ENCODE data around the gene SLC22A1.
"Not testable (repeated sequence)": the region's sequence is repeated elsewhere in the genome, so short reads cannot be mapped to it uniquely, and the experiment has no call there.

The SLC22A1 gene

DNA sequence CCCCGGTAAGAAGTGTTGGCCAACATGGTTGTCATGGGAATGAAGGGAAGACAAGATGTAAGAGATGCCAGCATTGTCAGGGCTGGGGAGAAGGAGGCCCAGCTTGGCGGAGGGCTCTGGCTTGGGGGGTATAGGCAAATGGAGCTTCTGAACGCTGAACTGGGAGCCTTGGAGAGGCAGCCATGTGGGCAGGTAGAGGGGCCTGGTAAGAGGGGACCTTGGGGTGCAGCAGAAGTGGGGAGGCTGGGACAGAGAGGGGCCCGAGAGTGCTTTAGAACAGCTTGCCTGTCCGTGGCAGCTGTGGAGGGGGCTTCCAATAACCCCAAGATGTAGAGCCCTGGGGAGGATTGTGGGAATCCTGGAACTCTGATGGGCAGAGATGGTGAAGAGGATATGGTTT lies 3.0 kb downstream of the SLC22A1 start:
- DNase-seq = no peak

DNA sequence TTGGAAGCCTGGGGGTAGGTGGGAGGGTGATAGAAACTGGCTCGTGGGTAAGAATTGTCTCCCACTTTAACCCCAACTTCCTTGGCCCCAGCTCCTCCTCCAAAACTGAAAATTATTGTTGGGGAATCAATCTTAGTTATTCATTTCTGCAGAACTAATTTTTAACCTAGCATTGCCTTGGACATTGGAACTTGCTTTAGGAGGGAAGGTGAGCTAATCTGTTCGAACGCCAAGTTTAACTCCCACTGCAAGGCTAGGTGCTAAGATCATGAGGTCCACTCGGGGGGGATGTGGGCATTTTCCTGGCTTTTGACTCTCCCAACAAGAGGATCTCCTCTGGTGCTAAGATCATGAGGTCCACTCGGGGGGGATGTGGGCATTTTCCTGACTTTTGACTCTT lies 3.5 kb downstream of the SLC22A1 start:
- DNase-seq = not testable (repeated sequence)

DNA sequence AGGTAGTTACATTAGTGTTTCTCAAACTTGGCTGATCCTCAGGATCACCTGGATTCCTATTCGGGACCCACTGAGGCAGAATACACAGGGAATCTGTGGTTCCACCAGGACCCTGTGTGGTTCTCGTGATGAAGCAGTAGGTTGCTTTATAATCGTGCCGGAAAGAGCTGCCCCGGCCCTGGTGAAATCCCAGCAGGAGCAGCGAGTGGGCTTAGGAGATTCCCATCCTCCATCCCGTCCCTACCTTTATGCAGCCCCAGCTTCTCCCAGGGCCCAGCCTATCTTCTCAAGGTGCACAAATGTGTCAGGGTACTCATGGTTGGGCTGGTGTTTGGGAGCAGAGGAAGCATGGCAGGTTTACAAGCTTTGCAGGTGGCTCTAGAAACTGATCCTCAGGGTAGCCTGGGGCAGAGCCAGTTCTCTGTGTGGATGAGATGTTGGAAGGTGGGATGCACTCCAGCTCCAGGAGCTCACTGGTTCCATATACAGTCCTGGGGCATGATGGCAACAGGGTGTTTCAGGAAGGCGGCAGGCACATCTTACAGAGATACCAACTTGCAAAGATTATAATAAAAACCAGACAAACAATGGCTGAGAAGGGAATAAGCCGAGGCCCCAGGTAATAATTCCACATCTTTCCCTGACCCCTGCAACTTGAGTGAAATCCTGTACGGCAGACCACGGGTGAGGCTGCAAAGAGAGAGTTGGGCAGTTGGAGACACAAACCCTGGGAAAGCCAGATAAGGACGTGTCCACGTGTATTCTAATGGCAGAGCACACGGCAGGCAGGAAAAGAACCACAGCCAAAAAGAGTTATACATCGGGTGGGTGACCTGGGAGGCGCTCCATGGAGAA lies 5.9 kb downstream of the SLC22A1 start:
- no peak for DNase-seq

DNA sequence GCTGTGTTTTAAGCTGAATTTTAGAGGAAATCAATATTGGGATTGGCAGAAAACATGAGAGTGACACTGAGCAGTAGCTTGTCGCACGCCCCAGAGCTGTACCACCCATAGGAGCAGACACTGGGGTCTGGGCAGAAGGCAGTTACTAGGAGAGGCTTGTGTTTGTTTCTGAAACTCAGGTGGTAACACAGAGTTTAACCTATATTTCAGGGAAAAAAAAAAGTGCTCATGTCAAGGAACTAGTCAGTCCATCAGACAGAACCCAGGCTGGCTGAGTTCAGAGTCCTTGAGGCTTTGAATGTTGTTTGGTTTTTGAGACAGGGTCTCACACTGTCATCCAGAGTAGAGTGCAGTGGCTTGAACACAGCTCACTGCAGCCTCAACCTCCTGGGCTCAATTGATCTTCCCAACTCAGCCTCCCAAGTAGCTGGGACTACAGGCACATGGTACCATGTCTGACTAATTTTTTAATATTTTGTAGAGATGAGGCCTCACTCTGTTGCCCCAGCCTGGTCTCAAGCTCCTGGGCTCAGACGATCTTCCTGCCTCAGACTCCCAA lies 6.6 kb downstream of the SLC22A1 start:
- DNase-seq = no peak

DNA sequence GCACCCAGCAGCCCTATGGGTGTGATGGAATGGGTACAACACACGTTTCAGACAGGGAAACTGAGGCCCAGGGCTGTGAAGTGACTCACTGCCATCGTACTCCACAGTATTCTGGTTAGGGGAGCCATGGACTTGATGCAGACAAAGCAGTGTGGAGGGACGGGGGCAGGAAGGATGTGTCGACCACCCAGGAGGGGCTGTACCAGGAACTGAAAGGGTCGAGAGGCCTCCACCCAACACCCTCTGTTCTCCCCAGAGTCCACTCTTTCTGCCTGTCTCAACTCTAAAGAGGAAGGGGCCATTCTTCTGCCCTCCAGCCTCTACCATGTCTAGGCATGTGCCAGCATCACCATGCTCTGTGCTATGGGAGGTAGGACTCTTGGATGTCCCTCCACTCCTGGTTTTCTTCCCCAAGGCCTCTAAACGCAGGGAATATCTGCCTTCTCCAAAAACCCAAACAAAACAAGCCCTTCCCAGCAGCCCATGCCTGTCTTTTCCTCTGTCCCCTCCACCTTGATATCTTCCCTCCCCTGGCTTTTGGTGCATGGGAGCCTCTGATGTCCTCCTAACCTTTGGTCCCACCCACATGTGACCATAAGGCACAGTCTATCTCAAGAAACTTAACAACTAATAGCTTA lies 7.4 kb downstream of the SLC22A1 start:
- no peak for DNase-seq

DNA sequence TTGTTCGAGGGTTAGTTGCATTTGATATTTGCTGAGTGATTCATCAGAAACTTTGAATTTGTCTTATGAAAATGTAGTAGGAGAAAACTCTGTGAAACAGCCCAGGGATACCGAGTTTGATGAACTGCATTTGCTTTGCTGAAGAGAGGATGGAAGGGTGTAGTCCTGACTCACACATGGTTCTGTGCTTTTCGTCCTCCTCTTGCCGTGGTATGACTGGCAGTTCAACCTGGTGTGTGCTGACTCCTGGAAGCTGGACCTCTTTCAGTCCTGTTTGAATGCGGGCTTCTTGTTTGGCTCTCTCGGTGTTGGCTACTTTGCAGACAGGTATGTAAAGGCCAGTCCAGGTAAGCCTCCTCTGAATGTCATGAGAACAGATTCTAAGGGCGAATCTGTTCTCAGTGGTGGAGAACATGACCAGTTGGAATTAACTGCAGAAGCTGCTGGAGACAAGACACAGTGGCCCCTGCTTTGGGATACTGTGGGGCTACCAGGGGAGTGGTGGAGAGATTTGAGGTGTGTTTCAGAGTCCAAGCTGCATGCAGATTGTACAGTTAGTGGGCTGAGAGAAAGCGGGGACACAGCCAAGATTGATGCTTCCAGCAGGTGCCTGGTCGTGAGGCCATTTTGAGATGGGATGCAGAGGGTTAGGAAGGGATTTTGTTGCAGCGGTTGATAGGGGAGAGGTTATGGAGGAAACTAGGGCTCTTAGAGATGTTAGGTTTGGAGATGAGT lies 8.4 kb downstream of the SLC22A1 start:
- no peak for DNase-seq

DNA sequence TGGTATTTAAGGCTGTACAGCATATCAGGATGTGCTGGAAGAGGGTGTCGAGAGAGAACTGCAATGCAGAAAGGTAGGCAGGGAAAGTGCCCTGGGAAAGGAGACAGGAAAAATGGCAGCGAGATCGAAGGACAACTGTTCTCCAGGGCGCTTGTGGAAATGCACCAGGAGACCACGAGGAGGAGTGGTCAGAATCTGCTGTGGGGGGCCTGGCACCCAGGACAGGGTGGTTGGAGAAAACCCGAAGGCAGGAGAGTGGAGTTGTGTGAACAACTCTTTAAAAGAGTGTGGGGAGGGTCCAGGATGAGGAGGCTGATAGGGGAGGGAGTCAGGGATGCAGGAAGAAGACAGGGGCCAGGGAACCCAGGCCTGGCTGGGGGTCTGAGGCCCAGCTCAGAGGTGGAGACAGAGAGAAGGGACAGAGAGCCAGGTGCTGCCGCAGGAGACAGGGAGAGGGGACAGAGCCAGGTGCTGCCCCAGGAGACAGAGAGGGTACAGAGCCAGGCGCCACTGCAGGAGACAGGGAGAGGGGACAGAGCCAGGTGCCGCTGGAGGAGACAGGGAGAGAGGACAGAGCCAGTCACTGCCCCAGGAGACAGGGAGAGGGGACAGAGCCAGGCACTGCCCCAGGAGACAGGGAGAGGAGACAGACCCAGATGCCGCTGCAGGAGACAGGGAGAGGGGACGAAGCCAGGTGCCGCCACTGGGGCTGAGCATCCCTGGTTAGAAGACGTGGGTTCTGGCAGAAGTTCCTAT lies 9.3 kb downstream of the SLC22A1 start:
- no peak for DNase-seq

DNA sequence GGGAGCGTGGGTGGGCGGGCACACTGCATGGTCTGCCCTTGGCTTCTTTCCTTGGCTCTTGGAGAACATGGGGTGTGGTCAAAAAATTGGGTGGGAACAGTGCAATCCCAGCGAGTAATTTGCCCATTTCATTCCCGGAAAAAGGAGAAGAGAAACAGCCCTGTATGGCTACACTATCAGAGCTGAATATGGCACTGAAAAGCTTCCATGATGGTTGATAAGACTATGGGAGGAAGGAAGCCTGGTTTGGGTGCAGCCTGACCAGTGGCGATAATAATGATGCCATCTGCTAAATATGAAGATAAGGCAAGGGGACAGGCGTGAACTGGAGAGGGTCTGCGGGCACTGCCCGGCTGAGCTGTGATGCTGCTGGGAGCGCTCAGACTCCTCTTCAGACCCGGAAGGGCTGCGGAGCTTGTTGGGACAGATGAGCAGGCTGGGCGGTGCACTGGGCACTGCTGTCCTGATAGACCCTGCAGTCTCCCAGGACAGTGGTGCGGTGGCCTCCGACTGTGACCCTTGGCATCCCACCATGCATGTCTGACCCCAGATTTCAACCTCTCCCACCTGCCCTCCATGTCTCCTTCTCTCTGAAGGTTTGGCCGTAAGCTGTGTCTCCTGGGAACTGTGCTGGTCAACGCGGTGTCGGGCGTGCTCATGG lies 10.2 kb downstream of the SLC22A1 start:
- no peak for DNase-seq

DNA sequence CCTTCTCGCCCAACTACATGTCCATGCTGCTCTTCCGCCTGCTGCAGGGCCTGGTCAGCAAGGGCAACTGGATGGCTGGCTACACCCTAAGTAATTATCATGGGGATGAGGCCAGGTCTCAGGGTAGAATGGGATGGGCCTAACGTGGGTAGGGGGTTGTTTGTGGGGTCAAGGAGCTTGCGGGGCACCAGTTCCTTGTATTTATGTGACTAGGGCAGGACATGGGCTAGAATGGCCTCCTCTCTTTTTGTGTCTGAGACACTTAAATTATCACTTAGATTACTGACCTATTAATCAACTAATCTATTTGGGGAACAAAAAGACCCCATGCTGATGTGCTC lies 10.7 kb downstream of the SLC22A1 start:
- DNase-seq = no peak

DNA sequence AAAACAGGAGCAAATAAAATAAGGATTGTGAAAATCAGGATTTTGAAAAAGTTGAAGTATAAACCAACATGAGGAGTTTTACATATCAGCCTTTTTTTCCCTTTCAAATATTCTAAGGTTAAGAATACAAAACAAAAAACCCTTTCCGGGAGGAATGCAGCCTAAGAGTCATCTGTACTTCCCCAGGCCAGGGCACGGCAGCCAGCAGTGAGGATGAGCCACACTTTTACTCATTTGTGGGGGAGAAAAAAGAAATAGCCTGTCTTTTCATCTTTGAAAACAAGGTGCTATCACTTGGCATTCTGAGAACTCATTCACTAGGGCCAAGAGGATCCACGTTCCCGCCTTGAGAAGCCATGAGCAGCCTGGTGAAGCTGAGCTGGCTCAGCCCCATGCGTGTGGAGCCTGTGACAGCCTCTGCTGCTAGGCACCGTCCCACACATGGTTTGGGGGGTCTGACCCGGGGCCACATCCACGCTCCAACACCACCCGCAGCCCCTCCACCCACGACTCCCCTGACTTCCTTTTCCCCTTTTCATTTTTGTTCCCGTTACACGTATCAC lies 11.2 kb downstream of the SLC22A1 start:
- no peak for DNase-seq

DNA sequence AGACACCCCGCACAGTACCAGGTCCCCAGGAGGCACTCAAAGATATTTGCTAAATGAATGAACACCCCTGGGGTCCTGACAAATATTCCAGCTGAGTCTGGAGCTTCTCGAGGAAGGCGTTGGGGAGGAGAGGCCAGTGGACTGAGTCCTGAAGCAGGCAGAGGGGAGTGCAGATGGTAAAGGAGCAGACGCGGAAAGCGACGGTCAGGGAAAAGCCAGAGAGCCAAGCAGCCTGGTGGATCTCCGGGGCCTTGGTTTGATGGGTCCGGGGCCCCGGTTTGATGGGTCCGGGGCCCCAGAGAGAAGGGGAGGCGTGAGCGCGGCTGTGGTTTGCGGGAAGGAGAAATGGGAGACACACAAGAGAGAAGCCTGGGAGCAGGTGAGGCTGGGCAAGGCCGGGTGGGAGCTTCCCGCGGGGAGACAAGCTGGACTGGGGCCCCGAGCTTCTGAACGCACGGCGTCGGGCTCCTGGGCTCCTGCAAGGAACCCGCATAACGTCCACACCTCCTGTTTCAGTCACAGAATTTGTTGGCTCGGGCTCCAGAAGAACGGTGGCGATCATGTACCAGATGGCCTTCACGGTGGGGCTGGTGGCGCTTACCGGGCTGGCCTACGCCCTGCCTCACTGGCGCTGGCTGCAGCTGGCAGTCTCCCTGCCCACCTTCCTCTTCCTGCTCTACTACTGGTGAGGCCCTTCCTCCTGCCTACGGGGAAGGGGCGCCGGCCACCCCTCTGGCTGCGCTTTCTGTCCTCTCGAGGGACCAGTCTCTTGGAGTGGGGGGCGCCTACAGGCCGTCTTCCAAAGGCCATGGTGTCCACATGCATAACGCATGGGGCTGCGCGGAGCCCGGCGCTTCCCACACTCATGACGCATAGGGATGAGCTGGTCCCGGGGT lies 12.1 kb downstream of the SLC22A1 start:
- DNase-seq = no peak

DNA sequence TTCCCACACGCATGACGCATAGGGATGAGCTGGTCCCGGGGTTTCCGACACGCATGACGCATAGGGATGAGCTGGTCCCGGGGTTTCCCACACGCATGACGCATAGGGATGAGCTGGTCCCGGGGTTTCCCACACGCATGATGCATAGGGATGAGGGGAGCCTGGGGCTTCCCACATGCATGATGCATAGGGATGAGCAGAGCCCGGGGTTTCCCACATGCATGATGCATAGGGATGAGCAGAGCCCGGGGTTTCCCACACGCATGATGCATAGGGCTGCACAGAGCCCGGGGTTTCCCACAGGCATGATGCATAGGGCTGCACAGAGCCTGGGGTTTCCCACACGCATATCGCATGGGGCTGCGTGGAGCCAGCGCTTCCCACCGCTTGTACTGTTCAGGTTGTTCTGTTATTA lies 12.7 kb downstream of the SLC22A1 start:
- DNase-seq = not testable (repeated sequence)

DNA sequence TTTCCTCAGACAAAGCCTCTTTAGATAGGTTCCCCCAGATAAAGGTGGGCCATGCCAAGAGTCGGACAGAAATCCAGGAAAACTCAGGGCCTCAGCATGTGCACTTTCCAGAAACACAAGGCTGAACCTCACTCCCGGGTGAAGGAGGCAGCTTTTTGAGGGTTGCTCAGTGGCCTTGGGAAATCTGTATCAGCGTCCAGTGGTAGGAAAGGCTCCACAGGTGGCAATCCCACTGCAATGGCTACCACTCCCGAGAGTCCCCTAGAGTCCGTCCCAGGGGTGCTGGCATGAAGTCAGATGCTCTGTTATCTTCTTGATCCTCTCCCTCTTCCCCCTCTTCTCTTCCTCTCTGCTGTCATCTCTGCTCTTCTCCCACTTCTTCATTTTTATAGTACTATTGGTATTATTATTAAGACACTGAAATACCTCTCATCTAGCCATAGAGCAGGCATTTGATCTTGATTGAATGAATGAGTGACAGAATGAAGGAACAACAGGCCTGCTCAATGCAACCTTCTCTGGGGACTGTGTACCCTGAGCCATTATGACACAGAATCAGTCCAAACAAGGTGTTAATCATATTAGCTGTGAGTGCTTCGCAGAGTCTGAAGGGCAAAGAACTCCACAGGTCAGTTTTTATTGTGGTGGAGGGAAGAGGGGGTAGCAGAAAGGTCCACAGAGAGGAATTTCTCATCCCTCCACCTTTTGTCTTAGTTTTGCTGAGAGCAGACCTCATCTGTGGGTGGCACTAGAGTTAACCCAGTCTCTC lies 13.3 kb downstream of the SLC22A1 start:
- no peak for DNase-seq

DNA sequence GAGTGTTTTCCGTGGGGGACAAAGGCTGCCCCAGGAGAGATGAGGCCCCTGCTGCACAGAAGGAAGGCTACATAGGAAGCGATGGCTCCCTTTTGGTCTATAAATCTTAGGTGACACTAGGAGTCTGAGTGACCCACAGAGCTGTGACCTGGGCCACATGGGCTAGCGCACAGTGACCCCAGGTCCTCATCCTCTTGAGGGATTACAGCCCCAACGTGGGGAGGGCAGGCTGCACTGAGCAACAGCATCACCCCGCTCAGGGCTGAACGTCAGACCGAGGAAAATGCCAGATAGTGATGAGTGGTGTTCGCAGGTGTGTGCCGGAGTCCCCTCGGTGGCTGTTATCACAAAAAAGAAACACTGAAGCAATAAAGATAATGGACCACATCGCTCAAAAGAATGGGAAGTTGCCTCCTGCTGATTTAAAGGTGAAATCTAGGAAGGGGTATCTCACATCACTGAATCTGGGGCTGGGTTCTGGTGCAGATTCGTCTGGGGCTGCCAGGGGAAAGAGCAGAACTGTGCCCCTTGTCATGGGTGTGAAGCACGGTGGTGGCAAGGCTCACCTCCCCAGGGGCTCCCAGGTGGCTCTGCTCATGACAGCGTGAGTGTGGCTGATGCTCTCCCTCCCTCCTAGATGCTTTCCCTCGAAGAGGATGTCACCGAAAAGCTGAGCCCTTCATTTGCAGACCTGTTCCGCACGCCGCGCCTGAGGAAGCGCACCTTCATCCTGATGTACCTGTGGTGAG lies 14.5 kb downstream of the SLC22A1 start:
- DNase-seq = no peak

DNA sequence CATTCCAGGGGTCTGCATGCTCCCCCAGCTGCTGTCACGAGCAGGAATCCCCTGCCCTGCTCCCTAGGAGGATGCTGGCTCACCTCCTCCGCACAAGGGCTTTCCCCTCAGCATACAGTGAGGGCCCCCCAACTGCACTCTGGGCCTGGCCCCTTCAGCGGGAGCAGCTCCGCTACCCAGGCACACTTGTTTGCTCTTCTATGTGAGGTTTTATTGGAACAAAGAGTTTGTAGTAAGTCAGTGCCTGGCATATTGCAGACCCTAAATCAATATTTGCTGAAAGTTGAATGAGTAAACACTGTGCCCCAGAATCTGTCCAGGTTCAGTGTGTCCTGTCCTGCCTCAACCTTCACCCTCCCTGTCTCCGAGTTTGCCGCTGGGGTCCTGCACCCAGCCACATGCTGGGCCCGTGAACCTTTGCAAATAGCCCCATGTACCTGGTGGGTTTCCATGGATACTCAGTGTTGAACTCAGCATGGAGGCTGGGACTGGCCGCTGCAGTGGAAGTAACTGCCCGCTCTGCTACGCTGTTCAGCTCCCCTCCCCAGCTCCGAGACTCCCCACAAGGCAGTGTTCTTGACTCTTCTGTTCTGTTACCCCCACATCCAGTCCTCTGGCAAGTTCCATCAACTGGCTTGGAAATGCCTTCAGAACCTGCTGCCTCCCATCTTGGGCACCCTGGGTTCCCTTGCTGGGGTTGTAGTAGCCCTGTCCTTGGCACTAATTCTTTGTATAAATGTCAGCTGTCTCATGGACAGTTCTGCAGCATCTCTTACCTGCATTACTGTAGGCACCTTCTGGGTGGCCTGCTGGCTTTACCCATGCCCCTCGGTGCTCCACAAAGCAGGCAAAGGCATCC lies 15.7 kb downstream of the SLC22A1 start:
- DNase-seq = no peak

DNA sequence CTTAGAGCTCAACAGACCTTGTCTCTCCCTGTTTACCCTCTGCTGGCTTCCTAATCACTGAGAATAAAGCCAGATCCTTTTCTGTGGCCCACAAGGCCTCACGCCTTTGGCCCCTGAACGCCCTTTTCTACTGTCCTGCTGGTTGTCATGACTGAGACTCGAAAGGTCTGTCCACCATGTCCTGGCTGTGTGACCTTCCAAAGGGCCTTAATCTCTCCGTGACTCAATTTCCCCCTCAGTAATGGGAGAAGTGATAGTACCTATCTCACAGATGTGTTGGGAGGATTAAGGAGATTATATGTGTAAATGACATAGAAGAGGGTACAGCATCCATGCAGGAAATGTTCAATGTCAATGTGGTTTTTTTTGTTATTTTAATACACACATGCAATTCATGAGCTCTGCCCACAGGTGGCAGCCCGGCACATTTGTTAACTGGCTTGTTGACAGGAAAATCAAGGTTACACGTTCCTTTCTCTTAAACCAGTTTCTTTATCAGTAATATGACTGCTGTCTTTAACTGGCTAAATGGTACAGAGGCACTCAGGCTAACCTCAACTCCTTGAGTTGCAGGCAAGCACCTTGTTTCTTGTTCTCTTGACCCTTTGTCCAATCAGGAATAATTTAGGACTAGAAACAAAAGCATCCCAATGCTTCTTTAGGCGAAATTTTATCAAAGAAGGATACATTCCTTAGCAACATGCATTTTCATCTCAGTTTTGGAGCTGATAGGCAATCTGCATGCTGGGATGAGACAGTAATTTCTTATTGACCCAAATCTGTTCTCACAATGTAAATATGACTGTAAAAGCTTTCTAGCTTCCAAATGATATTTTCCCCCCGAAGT lies 16.6 kb downstream of the SLC22A1 start:
- peak; percentile 56 for DNase-seq

DNA sequence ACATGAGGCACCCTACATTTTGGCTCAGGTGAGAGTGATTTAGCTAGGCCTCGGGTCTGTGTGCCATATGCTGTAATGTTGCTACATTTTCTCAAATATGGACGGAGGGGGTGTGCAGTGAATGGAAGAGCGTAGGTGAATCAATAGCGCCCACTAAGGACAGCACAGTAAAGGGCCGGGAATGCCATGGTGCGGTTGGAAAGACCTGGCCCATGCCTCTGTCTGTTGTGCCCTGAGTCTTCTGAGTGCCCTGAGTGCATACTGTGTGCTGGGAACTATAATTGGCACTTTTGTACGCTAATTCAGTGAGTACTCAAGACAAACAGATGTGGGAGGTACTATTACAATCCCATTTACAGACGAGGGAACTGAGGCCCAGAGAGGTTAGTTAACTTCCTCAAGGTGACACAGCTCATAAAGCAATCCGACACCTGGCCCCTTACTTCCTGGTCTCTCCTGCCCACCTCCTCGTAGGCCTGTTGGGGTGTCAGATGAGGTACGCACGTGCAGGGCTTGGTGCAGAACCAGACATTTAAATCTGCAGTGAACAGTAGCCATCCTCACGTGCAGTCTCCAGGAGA lies 17.3 kb downstream of the SLC22A1 start:
- DNase-seq = no peak

All from activated CD8-positive, alpha-beta memory T cell treated with anti-CD3 and anti-CD28 coated beads, Interleukin-2, amount 50 U/mL, for 4 hours (primary cell).